ENCODE measurements around the gene SLFN12L.

- TF ChIP-seq CTCF (IDR thresholded peaks at IDR 0.05 in 4 of 5, conservative IDR thresholded peaks at IDR 0.05 in 1 of 5) (no peak), POLR2A (IDR thresholded peaks at IDR 0.05) (no peak)
Observed at GRCh38 chr17:35548208-35548810, 10.8 kb upstream of the SLFN12L start.
